ENCODE data around the gene EIF3L.

The EIF3L gene

DNA sequence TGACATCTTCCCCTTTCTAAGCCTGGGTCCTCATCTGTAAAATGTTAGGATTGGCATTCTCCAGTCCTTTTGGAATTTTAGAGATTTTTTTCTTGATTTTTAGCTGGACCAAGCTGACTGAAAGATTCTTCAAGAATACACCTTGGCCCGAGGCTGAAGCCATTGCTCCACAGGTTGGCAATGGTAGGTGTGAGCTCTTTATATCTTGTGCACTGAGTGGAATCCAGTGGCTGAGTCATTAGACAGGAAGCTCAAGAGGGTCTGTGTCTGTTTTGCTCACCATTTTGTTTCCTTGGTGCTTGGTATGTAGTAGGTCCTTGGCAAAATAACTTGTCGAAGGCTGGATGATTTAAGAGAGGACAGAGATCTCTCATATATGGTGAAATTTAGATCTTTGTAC, 6.2 kb downstream of the EIF3L start:
- no peak for DNase-seq

DNA sequence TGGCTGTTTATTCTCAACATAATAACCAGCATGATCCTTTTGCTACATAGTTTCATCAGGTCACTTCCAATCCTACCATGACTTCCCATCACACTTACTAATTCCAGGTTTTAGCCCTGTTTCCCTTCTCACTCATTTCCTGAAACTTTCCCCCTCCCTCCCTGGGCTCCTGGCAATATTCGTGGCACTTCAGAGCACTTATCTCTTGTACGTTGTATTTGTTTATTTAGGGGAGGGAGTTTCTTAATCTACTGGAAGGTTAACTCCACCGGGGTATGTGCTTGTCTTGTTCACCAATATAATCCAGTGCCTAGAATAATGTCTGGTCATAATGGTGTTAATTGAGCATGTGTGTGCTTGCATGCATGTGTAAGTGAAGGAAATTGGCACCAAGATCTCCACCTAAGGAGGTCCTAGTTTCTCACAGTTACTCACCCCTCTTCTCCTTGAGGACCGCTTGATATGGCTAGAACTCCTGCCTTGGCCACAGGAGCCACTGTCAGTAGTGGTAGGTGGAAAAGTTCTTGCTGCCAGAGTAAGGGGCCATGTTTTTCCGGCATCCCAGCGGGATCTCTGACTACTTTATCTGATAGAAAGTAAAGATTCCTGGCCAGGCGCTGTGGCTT, 11.7 kb downstream of the EIF3L start:
- DNase-seq: no peak

DNA sequence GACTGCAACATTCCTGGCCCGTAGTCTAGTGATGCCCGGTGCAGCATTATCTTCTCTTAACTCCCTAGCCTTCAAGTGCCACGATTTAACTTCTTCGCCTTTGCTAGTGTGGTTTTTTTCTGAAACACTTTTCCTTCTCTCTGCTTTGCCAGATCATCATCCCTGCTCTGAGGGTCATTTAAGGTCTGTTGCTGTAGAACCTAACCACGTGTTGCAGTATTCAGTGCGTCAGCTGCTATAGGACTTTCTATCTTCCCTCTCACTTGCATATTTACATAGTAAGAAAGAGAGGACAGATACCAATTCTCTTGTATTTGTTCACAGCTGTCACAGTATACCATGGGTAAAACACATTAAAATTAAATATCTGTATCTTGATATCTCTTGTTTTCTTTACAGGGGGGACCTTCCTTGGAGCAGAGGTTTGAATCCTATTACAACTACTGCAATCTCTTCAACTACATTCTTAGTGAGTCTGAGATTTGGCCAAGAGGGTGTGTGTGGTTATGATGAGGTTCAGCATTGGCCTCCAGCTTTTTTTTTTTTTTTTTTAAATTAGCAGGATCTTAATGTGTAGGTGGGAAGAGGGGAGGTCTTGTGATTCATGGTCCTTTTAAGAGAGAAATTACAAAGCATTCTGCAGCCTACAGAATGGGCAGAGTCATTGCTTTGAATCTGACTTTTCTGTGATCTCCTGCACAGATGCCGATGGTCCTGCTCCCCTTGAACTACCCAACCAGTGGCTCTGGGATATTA, 13.5 kb downstream of the EIF3L start:
- no peak for DNase-seq

DNA sequence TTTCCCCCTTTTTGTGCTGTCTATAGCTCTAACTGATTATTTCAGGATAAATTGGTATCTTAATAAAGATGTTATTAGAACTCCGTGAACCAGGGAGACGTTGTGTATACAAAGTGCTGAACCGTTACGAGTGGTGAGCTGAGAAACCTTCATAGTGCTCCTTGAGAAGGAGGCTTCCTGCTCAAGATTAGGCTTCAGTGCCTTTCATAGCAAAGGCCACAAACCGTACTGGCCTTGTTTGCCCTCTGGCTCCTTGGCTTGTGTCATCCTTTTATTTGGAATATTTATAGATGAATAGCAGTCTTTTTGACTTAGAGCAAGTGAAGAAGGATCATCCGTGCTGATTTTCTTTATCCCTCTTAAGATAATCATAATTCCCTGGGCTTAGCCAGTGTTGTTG, 16.3 kb downstream of the EIF3L start:
- DNase-seq: no peak

DNA sequence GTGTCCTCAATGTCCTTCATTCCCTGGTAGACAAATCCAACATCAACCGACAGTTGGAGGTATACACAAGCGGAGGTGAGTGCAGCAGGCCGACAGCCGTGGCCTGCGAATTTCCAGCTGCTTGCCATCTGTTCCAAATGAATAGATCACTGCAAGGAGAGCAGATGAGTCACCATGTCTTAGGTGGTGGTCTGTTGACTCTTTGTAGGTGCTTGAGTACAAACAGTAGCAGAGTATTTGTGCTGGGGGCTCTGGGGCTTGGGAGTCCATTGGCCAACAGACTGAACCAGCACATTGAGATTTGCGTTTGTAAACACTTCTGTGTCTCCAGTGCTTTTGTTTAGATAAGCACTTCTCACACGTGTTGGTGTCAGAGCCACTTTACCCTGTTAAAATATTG, 21.1 kb downstream of the EIF3L start:
- no peak for DNase-seq

DNA sequence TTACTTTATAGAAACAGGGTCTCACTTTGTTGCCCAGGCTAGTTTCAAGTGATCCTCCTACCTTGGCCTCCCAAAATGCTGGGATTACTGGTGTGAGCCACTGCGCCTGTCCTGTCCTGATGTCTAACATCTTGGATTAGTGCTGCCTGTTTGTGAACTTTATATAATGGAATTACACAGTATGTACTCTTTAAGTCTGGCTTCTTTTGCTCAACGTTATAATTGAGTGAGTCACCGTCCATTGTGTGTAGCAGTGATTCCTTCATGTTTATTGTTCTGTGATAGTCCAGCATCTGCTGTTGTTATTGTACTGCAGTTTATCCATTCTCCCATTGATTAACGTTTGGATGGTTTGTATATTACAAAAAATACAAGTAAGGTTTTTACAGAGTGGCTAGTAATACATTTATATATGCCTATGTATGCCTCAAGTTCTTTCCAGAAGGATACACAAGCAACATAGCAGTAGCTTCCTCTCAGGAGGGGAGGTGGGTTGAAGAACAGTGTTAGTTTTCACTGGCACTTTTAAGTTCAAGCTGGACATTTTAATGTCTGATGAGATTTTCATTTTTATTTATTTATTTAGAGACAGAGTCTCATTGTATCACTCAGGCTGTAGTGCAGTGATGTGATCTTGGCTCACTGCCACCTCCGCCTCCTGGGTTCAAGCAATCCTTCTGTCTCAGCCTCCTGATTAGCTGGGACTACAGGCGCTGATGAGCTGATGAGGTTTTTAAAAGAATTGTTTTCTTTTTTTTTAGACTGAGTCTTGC, 31.6 kb downstream of the EIF3L start:
- DNase-seq: no peak

DNA sequence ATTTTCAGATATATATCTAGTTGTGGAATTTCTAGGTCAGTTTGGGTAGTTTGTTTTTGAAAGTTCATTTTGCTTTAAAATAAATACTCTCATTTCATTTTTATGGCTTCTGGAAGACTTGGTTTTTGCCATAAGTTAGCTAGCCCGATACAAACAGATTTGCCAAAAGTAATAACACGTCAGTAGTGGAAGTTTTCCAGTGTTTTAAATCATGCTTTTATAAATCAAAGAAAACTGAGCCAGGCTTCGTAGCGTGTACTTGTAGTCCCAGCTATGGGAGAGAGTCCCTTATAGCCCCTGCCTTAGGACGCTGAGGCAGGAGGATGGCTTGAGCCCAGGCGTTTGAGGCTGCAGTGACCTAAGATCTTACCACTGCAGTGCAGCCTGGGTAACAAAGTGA, 35.2 kb downstream of the EIF3L start:
- no peak for DNase-seq

DNA sequence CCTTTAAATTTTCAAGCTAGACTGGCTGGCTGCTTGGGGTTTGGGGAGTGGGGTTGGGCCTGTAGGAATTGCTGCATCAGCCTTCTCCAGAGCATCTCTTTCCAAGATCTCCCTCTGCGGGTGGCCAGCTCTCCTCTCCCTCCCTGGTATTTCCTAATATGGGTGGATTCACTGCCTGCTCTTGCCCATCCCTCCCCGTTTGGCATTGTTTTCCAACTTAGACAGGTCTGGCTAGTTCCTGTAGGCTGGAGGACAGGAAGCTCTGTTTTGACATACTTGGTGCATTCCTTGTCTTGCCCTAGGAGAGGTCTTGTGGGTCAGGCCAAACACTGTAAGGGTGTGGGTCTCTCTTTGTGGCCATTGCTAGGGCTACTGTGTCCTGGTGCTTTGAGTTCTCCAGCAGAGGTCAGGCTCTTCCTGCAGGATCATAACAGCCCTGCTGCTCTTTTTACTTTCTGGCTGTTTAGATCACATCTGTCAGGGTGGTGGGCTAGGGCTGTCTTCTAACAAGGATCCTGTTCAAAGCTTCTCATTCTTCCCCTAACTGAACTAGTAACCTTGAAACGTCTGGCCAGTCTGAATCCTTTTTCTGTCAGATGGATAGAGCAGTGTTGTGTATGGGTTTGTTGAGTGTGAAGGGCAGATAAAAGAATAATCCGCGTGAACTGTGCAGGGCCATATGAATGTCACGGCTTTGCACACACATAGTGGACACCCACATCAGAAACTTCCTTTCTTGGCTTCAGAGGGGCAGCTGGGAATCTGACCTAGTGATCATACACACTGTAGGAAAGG, 38.6 kb downstream of the EIF3L start:
- DNase-seq: no peak

DNA sequence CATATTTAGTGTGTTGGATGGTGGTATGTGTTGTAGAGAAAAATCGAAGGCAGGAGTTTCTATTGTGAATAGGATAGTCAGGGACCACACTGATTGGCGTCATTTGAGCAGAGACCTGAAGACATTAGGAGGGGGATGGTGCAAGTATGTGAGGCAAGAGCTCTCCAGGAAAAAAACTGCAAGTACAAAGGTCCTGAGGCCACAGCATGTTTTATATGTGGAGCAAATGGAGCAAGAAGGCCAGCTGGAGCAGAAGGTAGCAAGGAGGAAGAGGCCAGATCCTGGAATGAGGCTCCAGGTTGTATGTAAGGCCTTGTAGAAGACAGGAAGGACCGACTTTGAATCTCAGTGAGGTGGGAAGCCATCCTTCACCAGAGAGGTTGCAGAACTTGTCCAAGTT, 42.7 kb downstream of the EIF3L start:
- no peak for DNase-seq

DNA sequence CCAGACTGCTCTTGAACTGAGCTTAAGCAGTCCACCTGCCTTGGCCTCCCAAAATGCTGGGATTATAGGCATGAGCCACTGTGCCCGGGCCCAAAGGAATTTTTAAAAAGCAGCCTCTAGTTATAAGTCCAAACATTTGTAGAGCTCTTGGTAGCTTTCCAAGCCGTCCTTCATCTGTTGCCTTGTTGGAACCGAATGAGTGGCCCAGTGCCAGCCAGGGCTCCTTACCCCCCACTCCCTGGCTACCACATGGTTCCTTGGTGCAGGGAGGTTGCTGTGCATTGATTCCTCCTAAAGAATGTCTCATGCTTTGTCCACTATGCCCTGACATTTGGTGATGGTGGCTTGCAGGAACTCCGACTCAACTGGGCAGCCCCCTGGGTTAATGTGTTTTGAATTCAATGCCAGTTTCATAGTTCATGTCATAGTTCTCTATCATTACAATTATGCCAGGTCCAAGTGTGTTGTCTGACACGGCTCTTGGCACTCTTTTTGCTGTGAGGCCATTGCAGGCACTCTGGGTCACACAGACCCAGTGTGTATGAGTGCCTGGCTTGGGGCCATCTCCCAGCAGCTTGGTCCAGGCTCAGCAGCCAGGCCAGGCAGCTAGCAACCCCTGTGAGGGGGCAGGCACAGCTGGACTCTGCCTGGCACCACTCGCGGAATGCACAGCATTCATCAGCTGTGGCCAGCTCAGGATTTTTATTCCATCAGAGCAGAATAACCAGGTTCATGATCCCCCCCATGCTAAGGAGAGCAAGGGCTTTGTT, 43.5 kb downstream of the EIF3L start:
- no peak for DNase-seq

DNA sequence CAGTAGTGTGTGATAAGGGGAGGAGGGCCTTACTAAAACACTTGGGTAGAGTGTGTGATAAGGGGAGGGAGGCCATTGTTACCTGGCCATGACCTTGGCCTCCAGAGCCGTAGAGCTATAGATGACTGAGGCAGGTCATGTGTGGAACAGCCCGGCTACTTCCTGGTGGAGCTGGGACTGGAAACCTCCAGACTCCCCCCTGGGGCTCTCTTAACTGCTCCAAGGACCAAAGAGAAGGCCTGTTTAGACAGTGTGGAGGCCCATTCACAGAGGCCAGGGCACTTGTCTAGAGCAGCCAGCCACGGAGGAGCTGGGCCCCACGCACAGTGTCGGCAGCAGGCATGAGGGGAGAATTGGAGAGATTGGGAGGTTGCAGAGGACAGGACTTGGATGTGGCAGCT, 44.4 kb downstream of the EIF3L start:
- DNase-seq: no peak

DNA sequence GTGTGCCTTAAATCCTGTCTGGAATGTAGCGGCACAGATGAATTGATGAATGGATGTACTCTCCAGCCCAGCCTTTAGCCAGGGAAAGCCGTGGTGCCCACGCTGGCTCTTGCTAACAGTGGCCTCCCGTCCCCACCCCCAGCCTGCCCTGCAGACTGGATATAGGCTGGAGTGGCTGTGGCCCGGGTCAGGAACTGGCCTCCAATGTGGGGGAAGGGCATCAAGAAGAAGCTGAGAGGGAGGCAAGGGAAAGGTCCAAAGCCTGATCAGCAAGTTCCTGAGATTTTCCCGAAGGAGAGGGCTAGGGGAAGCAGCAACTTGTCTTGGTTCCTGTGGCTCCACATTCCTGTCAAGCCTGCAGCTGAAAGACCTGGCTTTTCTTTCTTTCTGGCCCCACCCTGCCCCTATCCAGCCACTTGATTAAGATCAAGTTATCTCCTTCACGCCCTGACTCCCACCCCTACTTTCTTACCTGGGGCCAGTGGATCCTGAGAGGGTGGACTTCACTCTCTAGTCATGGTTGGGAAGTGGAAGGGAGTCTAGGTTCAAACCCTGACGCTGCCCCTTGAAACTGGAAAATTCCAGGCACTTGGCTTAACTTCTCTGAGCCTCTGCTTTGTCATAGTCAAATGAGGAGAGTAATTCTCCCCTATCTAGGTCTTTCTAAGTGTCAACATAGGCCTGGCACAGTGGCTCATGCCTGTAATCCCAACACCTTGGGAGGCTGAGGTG, 45.9 kb downstream of the EIF3L start:
- DNase-seq: no peak

DNA sequence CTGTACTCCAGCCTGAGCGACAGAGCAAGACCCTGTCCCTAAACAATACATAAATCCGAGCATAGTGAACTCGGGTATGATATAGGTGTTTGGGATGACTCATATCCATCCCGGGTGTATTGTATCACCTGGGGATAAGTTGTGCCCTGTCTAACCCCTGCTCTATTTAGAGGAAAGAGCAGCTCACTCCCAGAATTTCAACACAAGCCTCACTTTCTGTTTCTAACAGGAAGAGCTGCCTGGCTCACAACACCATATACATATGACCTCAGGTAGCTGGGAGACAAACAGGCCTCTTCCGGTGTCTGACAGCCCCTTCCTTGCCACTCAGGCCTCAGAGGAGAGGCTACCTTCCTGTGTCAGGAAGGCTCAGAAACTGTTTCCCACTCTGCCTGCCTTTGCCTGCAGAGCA, 47.0 kb downstream of the EIF3L start:
- no peak for DNase-seq

DNA sequence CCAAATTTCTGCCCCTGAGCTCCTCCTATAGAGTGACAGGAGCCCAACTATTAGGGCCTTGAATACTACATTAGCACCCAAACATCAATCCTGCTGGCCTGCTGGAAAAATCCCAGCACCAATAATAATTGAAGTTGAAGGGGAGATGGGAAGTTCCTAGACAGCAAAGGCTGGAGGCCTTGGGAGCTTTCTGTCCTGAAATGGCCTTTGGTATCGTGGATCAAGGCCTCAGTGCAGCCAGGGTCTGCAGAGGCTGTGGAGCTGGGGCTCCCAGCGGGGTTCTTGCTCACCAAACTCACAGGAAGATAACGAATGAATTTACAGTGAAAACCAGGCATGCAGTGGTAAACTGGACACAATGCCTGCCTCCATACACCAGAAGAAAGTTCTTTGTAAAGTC, 47.7 kb downstream of the EIF3L start:
- no peak for DNase-seq

DNA sequence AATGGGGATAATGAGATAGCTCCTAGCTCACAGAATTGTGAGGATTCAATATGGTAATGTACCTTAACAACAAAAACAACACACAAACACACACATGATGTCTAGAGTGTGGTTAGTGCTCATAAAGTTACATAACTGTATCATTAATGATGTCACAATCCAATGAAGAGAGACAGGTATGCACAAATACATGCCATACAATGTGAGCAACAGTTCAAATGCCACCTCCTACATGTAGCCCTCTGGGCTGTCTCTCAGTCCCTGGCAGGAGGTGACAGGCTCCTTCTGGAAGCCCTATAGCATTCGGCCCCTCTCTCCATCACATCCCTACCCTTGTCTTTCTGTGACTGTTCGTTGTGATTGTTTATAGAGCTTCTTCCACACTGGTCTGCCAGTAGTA, 48.6 kb downstream of the EIF3L start:
- DNase-seq: no peak

DNA sequence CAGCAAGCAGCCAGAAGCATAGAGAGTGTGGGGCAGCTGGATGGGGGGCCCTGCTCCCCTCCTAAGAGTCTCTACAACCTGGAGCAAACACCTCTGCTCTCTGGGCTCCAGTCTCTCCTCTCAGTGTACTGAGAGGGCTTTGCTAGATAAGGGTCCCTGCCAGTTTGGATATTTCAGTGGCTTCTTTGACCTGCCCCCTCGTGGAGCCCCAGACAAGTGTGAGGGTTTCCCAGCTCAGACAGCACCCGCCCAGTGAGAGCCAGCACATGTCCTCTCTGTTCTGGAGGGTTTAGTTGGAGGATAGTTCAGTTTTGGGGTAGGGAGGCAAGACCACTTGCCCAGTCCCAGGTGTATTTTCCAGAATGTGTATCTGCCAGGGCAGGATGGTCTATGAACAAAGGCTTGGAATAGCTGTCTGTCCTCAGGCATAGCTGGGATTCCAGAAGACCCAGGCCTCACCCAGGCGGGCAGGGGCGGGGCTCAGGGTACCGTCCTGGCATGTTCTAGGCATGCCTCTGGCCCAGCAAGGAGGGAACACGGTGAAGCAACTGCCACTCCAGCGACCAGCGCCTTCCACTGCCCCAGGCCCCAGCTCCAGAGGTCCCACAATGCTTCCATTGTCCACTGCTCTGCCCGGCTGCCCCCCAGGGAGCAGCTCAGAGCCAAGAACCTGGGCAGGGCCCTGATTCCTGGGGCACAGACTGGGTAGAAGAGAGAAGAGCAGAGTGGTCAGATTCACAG, 49.4 kb downstream of the EIF3L start:
- DNase-seq: no peak

DNA sequence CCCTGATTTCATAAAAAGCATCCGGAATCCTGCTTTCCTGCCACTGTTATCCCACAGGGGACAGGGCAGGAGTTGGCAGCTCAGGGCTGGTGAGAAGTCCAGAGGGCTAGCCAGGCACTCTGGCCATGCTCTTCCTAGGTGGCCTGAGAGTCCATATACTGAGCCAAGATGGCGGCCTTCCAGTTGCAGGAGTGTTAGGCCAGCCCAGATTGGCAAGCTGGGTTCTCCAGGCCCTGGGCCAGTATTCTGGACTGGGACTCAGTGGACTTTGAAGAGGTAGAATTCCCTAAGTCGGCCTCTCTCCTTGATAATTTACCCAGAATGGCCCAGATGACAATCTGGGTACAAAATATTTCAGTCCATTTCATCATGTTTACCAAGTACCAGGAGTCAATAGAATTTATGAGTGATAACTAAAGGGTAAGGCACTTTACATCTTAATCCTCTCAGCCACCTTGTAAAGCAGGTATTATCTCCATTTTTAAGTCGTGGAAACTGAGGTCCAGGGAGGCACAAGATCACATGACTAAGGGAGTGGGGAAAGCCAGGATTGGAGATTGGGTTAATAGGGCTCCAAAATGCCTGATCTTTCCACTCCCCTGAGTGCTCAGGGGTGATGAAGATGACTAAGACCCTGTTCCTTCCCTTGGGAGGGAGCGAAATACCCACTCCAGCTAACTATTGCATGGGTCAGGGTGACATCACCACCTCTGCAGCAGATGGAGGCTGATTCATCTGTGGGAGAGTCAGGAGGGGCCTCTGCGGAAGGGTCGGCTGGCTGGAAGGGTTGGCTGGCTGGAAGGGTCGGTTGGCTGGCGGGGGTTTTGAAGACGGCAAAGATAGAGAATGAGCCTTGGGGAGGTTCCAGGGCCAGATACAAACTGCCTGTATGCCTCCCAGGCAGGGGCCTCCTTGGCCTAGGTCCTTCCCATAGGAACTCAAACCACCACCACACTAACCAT, 55.6 kb downstream of the EIF3L start:
- DNase-seq: peak in 1 of 2 experiments; percentile 29

DNA sequence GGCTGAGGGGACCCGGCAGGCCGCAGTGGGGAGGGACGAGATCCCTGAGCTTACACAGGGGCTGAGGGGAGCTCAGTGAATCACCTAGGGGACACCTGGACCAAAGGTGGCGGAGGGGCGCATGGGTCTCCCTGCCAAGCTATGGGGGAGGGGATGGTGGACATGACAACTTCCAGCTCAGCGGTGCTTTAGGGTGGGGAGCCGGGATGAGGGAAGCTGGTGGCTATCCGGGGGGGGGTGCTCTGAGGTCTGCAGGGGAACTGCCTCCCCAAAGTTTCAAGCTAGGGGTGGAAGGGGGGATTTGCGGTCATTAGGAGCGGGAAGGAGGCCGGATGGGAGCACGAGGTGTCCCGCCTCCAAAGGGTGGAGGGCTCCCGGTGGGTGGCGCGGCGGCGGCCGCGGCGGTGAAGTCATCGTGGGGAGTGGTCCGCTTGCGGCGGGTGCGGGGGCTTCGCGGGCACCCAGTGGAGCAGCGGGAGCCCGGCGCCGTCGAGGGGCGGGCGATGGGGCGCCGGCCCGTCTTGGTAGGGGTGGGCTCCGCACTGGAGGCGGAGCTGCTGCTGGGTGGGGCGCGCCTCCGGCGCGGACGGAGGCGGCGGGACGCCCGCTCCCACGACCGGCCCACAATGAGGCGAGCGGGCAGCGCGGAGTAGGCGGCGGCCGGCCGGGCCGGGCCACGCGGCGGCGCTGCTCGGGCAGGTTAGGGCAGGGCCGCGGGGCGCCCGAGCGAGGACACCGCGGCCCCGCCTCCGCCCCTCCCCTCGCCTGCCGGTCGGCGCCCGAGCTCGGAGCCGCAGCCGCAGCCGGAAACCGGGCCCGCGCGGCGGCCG, 56.5 kb downstream of the EIF3L start, which contains the start of gene MICALL1:
Gene MICALL1 (plus strand): TSS at position 764 of the 830 bp plus-strand sequence. CDS start 126 bp downstream, outside the sequence.
- peak in 1 of 2 experiments; percentile 33 for DNase-seq

Measured in SW 1271 (cell line).